ENCODE measurements around the gene KBTBD12. TPM values are rescaled to one million over a fixed set of nuclear protein-coding genes. Genes with fewer than 3 reads are reported as not detected.

The KBTBD12 gene
- total RNA-seq, 3 donors from 2014 or later: 0.32 to 0.73 TPM; not detected in 1

DNA sequence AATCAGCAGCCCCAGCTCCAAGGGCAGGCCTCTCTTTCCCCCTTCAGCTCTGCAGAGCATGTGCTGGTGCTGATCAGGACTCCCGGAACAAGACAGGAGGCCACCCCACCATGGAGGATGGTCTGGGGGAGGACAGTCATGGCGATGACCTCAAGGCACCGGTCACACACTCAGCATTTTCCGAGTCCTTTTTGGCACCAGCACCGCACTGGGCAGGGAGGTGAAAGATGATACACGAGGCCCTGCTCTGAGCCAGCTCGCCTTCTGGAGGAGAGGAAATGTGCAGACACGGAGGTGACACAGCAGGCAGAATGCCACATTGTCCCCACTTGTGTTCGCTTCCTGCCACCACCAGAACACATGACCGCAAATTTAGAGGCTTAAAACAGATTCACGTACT is 75.4 kb downstream of the KBTBD12 start:
- no peaks in the 10 kb centered on the region for H3K9me3 ChIP-seq
- H3K4me3 ChIP-seq: no peak overlapping the region
- H3K4me1 ChIP-seq: no peaks in the 10 kb centered on the region
- DNase-seq (ENCODE audit: low spot score in 2 of 2): no peak
- H3K27ac ChIP-seq: no peak overlapping the region
- H3K27me3 ChIP-seq: no peaks in the 10 kb centered on the region
- TF ChIP-seq, protein P1, sequence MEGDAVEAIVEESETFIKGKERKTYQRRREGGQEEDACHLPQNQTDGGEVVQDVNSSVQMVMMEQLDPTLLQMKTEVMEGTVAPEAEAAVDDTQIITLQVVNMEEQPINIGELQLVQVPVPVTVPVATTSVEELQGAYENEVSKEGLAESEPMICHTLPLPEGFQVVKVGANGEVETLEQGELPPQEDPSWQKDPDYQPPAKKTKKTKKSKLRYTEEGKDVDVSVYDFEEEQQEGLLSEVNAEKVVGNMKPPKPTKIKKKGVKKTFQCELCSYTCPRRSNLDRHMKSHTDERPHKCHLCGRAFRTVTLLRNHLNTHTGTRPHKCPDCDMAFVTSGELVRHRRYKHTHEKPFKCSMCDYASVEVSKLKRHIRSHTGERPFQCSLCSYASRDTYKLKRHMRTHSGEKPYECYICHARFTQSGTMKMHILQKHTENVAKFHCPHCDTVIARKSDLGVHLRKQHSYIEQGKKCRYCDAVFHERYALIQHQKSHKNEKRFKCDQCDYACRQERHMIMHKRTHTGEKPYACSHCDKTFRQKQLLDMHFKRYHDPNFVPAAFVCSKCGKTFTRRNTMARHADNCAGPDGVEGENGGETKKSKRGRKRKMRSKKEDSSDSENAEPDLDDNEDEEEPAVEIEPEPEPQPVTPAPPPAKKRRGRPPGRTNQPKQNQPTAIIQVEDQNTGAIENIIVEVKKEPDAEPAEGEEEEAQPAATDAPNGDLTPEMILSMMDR (IDR thresholded peaks at IDR 0.05): no peak
- no peak for TF ChIP-seq POLR2AphosphoS5 (IDR thresholded peaks at IDR 0.05)
- no peaks in the 10 kb centered on the region for H3K36me3 ChIP-seq
- intact Hi-C loops (cut with DNase I; ENCODE audit: low total_unique reads): no loop called here

DNA sequence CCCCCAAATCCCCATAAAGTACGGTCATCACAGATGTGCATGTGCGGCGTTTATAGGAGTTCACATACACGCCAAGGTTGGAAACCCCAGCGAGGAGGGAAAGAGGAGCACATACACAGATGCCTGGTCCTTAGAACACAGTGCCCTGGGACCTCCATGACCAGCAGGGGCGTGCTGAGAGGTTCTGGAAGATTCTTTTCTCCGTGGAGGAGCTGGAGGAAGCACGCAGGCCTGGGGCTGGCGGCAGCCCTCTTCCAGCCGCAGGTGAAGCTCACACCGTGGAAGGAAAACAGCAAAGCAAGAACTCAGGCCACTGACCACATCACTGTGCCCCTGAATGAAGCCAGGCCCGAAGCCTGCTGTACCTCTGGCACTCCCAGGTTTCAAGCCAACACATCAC is 76.2 kb downstream of the KBTBD12 start:
- Histone ChIP-seq H3K36me3 (no peaks in the 10 kb centered on the region), H3K27ac (no peak overlapping the region), H3K4me3 (no peak overlapping the region), H3K27me3 (no peaks in the 10 kb centered on the region), H3K9me3 (no peaks in the 10 kb centered on the region), H3K4me1 (no peaks in the 10 kb centered on the region)
- TF ChIP-seq POLR2A (IDR thresholded peaks at IDR 0.05): no peak
- no peak for TF ChIP-seq POLR2AphosphoS5 (IDR thresholded peaks at IDR 0.05)
- TF ChIP-seq, protein P1 (IDR thresholded peaks at IDR 0.05): no peak
- intact Hi-C loops (cut with DNase I; ENCODE audit: low total_unique reads): no loop called here
- DNase-seq (ENCODE audit: low spot score in 2 of 2): no peak

DNA sequence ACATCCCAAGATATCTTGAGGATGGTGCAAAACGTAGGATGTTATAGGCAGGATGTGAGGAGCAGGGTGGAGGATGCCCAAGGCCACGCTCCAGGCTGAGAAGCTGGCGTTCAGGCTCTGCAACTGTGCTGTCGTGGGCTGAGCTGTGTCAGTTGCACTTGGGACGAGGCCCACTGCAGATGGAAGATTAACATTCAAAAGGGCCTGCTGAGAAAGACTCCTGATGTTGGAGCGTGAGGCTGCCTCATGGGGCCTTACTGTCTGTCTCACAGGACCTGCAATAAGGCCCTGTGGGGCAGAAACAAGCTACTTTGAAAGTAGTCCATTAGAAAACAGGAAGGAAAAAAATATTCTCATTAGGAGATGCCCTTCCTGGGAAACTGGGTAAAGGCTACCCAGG is 76.6 kb downstream of the KBTBD12 start:
- Histone ChIP-seq H3K27ac (no peak overlapping the region), H3K9me3 (no peaks in the 10 kb centered on the region), H3K27me3 (no peaks in the 10 kb centered on the region), H3K4me1 (no peaks in the 10 kb centered on the region), H3K4me3 (no peak overlapping the region), H3K36me3 (no peaks in the 10 kb centered on the region)
- intact Hi-C loops (cut with DNase I; ENCODE audit: low total_unique reads): no loop called here
- TF ChIP-seq POLR2AphosphoS5 (IDR thresholded peaks at IDR 0.05) (no peak), POLR2A (IDR thresholded peaks at IDR 0.05) (no peak)
- TF ChIP-seq, protein P1 (IDR thresholded peaks at IDR 0.05): no peak
- DNase-seq (ENCODE audit: low spot score in 2 of 2): no peak

DNA sequence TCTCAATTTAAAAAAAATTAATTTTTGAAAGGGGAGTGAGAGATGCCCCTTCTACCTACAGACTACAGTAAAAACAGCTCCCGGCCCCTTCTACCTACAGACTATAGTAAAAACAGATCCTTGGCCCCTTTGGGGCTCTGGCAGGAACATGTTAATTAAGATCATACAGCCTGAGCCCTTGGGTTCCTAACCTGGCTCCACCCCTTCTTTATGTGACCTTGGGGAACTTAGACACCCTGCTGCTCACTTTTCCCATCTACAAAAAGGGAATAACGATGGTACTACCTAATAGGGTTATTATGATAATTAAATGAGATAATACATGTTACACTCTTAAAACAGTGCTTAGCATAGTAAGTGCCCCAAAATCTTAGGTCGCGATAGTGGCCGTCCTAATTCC is 77.1 kb downstream of the KBTBD12 start:
- no peak for DNase-seq (ENCODE audit: low spot score in 2 of 2)
- Histone ChIP-seq H3K27ac (no peak overlapping the region), H3K27me3 (no peaks in the 10 kb centered on the region), H3K9me3 (no peaks in the 10 kb centered on the region), H3K4me3 (no peak overlapping the region), H3K4me1 (no peaks in the 10 kb centered on the region), H3K36me3 (no peaks in the 10 kb centered on the region)
- TF ChIP-seq POLR2AphosphoS5 (IDR thresholded peaks at IDR 0.05) (no peak), POLR2A (IDR thresholded peaks at IDR 0.05) (no peak)
- TF ChIP-seq, protein P1 (IDR thresholded peaks at IDR 0.05): no peak
- intact Hi-C loops (cut with DNase I; ENCODE audit: low total_unique reads): no loop called here

DNA sequence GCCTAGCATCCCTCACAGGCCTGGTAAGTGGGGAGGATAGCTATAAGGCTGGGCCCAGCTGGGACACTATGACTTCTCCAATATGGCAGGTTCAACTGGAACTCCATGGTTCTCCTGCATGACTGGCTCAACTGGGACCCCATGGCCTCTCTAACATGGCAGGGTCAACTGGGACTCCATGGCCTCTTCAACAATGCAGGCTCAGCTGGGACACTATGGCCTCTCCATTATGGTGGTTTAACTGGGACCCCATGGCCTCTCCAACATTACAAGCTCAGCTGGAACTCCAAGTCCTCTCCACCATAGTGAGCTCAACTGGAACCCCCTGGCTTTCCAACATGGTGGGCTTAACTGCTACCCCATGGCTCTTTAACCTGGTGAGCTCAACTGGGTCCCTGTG is 79.0 kb downstream of the KBTBD12 start:
- Histone ChIP-seq H3K9me3 (no peaks in the 10 kb centered on the region), H3K27ac (no peak overlapping the region), H3K4me3 (no peak overlapping the region), H3K4me1 (no peaks in the 10 kb centered on the region), H3K27me3 (no peaks in the 10 kb centered on the region), H3K36me3 (no peaks in the 10 kb centered on the region)
- DNase-seq (ENCODE audit: low spot score in 2 of 2): no peak
- intact Hi-C loops (cut with DNase I; ENCODE audit: low total_unique reads): no loop called here
- TF ChIP-seq POLR2AphosphoS5 (IDR thresholded peaks at IDR 0.05) (no peak), POLR2A (IDR thresholded peaks at IDR 0.05) (no peak)
- TF ChIP-seq, protein P1 (IDR thresholded peaks at IDR 0.05): no peak
